ENCODE results near the gene MYOC.
"Not testable (repeated sequence)": the region's sequence is repeated elsewhere in the genome, so short reads cannot be mapped to it uniquely, and the experiment has no call there.

MYOC gene

DNA sequence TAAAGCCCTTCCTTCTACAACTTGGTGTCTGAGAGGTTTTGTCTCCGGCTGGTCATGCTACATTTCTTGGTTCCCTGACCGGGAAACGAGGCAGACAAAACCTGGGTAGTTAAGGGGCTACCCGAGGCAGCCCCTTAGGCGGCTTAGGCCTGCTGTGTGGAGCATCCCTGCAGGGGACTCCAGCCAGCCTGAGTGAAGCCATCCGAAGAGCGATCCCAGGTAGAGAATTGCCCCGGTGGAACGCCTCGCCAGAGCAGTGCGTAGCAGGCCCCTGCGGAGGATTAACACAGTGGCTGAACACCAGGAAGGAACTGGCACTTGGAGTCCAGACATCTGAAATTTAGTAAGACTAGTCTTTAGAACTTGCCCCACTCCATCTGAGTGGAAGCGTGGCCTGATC lies 51.6 kb downstream of the MYOC start:
- no peak for DNase-seq

DNA sequence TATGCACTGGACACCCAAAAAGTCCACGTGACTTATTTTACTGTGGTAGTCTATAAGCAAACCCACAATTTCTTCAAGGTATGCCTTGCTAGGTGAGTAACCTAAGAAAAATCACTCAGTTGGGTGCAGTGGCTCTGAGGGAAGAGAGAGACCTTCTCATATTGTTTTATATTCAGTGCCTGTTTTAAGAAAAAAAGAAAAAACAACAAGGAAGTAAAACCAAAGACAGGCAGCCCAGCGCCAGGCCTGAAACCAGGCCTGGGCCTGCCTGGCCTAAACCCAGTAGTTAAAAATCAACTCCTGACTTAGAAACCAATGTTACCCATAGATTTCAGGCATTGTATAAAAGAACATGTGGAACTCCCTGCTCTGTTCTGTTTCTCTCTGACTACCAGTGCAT lies 52.2 kb downstream of the MYOC start:
- DNase-seq: not testable (repeated sequence)

DNA sequence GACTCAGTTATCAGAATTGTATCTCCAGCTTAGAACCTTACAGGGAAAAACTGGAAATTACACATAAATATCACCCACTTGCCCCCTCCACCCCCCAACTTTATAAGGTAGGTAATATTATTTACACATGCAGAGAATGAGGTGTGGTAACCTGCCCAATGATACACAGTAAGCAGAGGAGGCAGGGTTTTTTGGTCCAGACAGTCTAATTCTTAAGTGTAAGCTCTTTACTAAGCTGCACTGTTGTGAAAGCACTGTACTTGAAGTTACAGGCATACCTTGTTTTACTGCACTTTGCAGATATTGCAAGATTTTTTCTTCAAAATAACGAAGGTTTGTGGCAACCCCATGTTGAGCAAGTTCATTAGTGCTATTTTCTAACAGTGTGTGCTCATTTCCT lies 55.3 kb downstream of the MYOC start:
- no peak for DNase-seq

DNA sequence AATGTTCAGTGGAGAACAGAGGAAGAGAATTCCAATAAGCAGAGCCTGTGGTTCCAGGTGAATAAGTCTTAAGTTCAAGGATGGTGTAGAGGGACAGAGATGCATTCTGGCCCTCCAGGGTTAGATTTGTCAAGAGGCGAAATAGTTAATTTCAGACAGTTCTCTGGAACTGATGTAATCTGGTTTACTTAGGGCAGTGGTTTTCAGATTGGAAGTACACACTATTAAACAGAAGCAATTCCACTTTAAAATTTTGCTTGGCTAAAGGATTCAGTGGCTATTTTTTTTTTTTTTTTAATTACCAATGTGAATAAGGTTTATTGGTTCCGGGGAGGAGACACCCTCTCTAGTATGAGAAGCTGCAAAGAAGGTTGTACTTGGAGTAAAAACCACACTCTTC lies 55.8 kb downstream of the MYOC start:
- no peak for DNase-seq

DNA sequence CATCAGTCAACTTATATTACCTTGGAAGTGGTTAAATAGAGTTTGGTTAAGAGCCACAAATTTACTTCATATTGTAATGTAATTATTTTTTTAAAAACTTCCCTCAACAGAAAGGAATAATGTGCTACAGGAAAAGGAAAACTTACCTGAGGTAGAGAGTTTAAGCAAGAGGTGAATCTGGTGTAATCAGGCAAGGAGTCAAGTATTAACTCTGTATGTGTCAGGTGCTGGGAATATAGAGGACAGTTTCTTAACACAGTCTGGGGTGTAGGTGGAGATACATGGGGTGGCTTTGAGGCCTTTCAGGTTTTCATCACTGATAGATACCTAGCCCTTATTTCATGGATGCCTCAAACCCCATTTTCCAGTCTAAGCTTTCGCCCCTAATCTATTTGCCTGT lies 56.4 kb downstream of the MYOC start:
- DNase-seq: no peak

DNA sequence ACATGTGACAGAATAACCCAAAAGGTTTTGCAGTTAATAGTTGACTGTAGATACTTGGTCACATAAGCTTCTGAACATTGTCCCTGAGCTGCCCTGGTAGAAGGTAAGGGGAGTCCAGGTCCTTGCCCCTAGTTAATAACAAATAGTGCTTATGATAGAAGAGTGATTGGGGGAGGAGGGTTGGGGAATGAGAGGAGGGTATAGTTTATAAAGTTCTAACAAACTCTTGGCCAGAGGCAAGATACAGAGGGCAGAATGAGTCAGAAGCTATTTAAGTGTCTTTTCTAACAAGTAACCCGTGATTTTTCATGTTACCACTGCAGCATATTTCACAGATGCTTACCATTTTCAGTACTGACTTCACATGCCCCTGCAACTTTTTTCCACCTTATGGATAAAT lies 57.2 kb downstream of the MYOC start:
- DNase-seq: no peak

DNA sequence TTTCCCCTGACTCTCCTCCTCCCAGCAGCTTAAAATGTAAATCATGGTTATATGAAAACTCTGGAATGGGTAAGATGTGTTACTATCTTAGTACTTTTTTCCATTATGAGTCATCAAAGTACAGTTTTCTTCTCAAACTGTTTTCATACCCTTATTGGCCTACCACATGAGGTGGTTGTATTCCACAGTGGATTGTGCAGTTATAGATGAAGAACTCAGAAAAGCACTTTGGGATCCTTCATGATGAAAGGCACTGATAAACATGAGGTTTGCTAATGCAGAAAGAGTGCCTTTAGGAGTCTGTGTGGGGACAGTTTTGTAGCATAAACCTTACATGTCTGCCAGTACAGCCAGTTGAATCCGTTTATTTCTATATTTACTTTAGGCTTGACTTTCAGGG lies 62.5 kb downstream of the MYOC start:
- no peak for DNase-seq

DNA sequence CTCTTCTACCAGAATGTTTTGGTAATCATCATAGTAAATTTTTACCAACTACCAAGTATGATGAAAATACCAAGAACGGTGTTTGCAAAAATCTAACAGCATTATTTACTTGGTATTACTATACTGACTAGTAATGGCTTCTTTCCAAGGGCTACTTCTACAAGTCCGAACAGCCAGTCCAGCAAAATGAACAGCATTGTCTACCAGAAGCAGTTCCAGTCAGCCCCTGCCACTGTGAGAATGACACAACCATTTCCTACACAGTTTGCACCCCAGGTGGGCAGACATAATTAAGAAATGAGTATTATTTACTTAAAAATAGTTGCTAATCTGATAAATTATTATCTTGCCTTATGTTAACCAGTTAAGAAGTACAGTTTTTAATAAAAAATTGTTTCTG lies 64.3 kb downstream of the MYOC start:
- DNase-seq: no peak

DNA sequence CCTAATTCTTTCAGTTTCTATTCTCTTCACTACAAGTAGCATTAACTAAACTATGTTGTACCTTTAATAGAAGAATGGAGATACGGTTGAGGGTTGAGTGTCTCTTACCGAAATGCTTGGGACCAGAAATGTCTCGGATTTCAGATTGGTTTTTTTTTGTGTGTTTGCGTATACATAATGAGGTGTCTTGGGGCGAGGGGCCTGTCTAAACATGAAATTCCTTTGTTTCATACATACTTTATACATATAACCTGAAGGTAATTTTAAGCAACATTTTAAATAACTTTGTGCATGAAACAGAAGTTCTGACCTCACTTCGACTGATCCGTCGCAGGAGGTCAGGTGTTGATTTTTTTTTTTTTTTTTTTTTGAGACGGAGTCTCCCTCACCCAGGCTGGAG lies 66.8 kb downstream of the MYOC start:
- DNase-seq: no peak
